HepG2 (cell line): ENCODE measurements around the gene RANBP2. TPM values are rescaled to one million over a fixed set of nuclear protein-coding genes. Genes with fewer than 3 reads are reported as not detected.

Experiments used
- CAMTA2 ChIP-seq: sonication (generic); formaldehyde crosslinking; IDR thresholded peaks from 2 replicates; pipeline ENCODE4 v1.4.0; 2020; ENCODE audit warnings: mild to moderate bottlenecking, missing genetic modification reagents, borderline replicate concordance
- CBFB ChIP-seq: sonication (generic); formaldehyde crosslinking; IDR thresholded peaks from 2 replicates; pipeline ENCODE4 v1.4.0; 2020; ENCODE audit warnings: missing genetic modification reagents
- HMG20B ChIP-seq: conservative IDR thresholded peaks from 2 replicates; pipeline ENCODE4 v1.6.1; 2016; ENCODE audit warnings: missing genetic modification reagents, missing compliant biosample characterization
- MTF1 ChIP-seq: sonication (generic); formaldehyde crosslinking; IDR thresholded peaks from 2 replicates; pipeline ENCODE4 v1.5.0; 2020; ENCODE audit warnings: missing genetic modification reagents
- SMYD3 ChIP-seq: sonication (generic); formaldehyde crosslinking; IDR thresholded peaks from 2 replicates; pipeline ENCODE4 v1.8.1; 2023; ENCODE audit warnings: mild to moderate bottlenecking, missing genetic modification reagents
- SNRNP70 ChIP-seq: fragments of 200-400 bp; formaldehyde crosslinking; IDR thresholded peaks from 2 replicates; pipeline ENCODE4 v1.6.1; 2017; ENCODE audit warnings: mild to moderate bottlenecking, low read depth, low read length, moderate library complexity
- YEATS4 ChIP-seq: sonication (generic); formaldehyde crosslinking; IDR thresholded peaks from 2 replicates; pipeline ENCODE4 v1.4.0; 2020; ENCODE audit warnings: missing genetic modification reagents, borderline replicate concordance
- ZNF335 ChIP-seq: sonication (generic); formaldehyde crosslinking; IDR thresholded peaks from 2 replicates; pipeline ENCODE4 v1.4.0; 2020; ENCODE audit warnings: missing genetic modification reagents
- ZNF589 ChIP-seq: sonication (generic); formaldehyde crosslinking; conservative IDR thresholded peaks from 2 replicates; pipeline ENCODE4 v1.8.0; 2022; ENCODE audit warnings: mild to moderate bottlenecking, moderate library complexity, missing genetic modification reagents
- ZNF724P ChIP-seq: sonication (generic); formaldehyde crosslinking; IDR thresholded peaks from 2 replicates; pipeline ENCODE4 v1.8.0; 2022; ENCODE audit warnings: missing genetic modification reagents, borderline replicate concordance
- polyA plus RNA-seq, 8 experiments: library from polyadenylated mRNA; depleted of rRNA in 3 of 8; stranded (reverse) in 7 of 8; unstranded in 1 of 8; fragments of >200 nt; fragmentation: Illumina TruSeq in 4 of 8; extraction: Trizol in 4 of 8; gene quantifications; 2 replicates each; pipeline versions ENCODE4 v1.2.1 to v1.2.3, GENCODE V29; 2011 to 2016; ENCODE audit warnings: low read depth in 4 of 8, missing spikeins in 1 of 8, mixed read lengths in 1 of 8; ENCODE audit not compliant: insufficient read depth in 1 of 8
- total RNA-seq, 5 experiments: library from RNA; depleted of rRNA; stranded (reverse); fragments of >200 nt; fragmentation: Illumina TruSeq; extraction: Trizol; gene quantifications; 2 replicates each; pipeline ENCODE4 v1.2.3, GENCODE V29; 2016; ENCODE audit warnings: low read depth in 1 of 5
- TF ChIP-seq, protein P1 (sequence below): sonication (generic); formaldehyde crosslinking; IDR thresholded peaks from 2 replicates; pipeline ENCODE4 v1.5.1; 2020; ENCODE audit warnings: missing genetic modification reagents, mild to moderate bottlenecking, borderline replicate concordance
- TF ChIP-seq, protein P2 (sequence below): sonication (generic); formaldehyde crosslinking; IDR thresholded peaks from 2 replicates; pipeline ENCODE4 v1.5.0; 2020; ENCODE audit warnings: mild to moderate bottlenecking, missing genetic modification reagents, borderline replicate concordance
- TF ChIP-seq, protein P3 (sequence below): fragments of 450-650 bp; IDR thresholded peaks from 2 replicates; pipeline ENCODE4 v1.6.1; 2017
- TF ChIP-seq, protein P4 (sequence below): sonication (generic); formaldehyde crosslinking; IDR thresholded peaks from 2 replicates; pipeline ENCODE4 v1.4.0; 2020; ENCODE audit warnings: mild to moderate bottlenecking, low read depth, missing genetic modification reagents

Gene RANBP2
- total and polyA plus RNA-seq, 2 of the 13 experiments (the other 11 are each of a cell fraction or from before 2014, with no cell fraction given) = 12.2 to 87.0 TPM

DNA sequence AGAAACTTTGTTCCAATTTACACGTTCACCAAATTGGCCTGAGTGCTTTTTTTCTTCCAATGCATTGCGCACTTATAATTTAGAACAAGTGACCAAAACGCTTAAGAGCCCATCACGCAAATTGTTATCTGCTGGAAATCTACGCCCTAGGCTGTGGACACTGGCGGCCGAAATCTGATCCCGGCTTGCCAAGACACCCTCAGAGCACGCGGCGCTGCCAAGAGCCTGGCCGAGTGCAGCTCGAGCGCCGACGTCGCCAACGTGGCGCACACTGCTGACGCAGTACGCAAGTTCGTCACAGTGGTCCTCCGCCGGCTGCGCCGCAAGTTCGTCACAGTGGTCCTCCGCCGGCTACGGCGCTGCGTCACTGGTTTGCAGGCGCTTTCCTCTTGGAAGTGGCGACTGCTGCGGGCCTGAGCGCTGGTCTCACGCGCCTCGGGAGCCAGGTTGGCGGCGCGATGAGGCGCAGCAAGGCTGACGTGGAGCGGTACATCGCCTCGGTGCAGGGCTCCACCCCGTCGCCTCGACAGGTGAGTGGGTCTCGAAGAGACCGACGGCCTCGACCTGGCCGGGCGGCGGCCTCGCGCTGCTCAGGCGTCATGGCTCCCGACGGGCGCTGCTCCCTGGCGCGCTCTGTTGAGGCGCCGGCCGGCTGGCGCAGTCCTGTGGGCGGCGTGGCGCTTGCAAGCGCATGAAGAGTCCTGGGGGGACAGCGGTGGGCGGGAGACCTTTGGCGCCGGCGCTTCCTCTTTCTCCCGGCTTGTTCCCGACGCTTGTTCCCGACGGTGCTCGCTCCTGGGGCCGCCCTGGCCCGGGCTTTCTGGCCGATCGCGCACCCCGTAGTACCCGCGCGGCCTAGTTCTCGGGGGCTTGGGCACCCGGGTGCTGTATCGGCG, at the start of gene RANBP2 (continued):
- TF ChIP-seq, protein P1, sequence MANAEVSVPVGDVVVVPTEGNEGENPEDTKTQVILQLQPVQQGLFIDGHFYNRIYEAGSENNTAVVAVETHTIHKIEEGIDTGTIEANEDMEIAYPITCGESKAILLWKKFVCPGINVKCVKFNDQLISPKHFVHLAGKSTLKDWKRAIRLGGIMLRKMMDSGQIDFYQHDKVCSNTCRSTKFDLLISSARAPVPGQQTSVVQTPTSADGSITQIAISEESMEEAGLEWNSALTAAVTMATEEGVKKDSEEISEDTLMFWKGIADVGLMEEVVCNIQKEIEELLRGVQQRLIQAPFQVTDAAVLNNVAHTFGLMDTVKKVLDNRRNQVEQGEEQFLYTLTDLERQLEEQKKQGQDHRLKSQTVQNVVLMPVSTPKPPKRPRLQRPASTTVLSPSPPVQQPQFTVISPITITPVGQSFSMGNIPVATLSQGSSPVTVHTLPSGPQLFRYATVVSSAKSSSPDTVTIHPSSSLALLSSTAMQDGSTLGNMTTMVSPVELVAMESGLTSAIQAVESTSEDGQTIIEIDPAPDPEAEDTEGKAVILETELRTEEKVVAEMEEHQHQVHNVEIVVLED (CRISPR knock-in tag) = peak; percentile 100
- TF ChIP-seq MTF1 (CRISPR knock-in tag) (peak; percentile 91), SNRNP70 (no peak), CBFB (peak; percentile 97), HMG20B (peak; percentile 54; the same call in 1 of the 2 replicates), YEATS4 (CRISPR knock-in tag) (peak; percentile 100), ZNF589 (CRISPR knock-in tag) (peak; percentile 89), SMYD3 (CRISPR knock-in tag) (peak; percentile 99), ZNF724P (peak; percentile 96), CAMTA2 (CRISPR knock-in tag) (no peak; the same call in 1 of the 2 replicates), ZNF335 (CRISPR knock-in tag) (peak; percentile 98)
- TF ChIP-seq, protein P2, sequence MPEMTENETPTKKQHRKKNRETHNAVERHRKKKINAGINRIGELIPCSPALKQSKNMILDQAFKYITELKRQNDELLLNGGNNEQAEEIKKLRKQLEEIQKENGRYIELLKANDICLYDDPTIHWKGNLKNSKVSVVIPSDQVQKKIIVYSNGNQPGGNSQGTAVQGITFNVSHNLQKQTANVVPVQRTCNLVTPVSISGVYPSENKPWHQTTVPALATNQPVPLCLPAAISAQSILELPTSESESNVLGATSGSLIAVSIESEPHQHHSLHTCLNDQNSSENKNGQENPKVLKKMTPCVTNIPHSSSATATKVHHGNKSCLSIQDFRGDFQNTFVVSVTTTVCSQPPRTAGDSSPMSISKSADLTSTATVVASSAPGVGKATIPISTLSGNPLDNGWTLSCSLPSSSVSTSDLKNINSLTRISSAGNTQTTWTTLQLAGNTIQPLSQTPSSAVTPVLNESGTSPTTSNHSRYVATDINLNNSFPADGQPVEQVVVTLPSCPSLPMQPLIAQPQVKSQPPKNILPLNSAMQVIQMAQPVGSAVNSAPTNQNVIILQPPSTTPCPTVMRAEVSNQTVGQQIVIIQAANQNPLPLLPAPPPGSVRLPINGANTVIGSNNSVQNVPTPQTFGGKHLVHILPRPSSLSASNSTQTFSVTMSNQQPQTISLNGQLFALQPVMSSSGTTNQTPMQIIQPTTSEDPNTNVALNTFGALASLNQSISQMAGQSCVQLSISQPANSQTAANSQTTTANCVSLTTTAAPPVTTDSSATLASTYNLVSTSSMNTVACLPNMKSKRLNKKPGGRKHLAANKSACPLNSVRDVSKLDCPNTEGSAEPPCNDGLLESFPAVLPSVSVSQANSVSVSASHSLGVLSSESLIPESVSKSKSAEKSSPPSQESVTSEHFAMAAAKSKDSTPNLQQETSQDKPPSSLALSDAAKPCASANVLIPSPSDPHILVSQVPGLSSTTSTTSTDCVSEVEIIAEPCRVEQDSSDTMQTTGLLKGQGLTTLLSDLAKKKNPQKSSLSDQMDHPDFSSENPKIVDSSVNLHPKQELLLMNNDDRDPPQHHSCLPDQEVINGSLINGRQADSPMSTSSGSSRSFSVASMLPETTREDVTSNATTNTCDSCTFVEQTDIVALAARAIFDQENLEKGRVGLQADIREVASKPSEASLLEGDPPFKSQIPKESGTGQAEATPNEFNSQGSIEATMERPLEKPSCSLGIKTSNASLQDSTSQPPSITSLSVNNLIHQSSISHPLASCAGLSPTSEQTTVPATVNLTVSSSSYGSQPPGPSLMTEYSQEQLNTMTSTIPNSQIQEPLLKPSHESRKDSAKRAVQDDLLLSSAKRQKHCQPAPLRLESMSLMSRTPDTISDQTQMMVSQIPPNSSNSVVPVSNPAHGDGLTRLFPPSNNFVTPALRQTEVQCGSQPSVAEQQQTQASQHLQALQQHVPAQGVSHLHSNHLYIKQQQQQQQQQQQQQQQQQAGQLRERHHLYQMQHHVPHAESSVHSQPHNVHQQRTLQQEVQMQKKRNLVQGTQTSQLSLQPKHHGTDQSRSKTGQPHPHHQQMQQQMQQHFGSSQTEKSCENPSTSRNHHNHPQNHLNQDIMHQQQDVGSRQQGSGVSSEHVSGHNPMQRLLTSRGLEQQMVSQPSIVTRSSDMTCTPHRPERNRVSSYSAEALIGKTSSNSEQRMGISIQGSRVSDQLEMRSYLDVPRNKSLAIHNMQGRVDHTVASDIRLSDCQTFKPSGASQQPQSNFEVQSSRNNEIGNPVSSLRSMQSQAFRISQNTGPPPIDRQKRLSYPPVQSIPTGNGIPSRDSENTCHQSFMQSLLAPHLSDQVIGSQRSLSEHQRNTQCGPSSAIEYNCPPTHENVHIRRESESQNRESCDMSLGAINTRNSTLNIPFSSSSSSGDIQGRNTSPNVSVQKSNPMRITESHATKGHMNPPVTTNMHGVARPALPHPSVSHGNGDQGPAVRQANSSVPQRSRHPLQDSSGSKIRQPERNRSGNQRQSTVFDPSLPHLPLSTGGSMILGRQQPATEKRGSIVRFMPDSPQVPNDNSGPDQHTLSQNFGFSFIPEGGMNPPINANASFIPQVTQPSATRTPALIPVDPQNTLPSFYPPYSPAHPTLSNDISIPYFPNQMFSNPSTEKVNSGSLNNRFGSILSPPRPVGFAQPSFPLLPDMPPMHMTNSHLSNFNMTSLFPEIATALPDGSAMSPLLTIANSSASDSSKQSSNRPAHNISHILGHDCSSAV (CRISPR knock-in tag) = peak; percentile 89; the same call in 1 of the 2 replicates
- TF ChIP-seq, protein P3, sequence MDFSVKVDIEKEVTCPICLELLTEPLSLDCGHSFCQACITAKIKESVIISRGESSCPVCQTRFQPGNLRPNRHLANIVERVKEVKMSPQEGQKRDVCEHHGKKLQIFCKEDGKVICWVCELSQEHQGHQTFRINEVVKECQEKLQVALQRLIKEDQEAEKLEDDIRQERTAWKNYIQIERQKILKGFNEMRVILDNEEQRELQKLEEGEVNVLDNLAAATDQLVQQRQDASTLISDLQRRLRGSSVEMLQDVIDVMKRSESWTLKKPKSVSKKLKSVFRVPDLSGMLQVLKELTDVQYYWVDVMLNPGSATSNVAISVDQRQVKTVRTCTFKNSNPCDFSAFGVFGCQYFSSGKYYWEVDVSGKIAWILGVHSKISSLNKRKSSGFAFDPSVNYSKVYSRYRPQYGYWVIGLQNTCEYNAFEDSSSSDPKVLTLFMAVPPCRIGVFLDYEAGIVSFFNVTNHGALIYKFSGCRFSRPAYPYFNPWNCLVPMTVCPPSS = no peak
- TF ChIP-seq, protein P4, sequence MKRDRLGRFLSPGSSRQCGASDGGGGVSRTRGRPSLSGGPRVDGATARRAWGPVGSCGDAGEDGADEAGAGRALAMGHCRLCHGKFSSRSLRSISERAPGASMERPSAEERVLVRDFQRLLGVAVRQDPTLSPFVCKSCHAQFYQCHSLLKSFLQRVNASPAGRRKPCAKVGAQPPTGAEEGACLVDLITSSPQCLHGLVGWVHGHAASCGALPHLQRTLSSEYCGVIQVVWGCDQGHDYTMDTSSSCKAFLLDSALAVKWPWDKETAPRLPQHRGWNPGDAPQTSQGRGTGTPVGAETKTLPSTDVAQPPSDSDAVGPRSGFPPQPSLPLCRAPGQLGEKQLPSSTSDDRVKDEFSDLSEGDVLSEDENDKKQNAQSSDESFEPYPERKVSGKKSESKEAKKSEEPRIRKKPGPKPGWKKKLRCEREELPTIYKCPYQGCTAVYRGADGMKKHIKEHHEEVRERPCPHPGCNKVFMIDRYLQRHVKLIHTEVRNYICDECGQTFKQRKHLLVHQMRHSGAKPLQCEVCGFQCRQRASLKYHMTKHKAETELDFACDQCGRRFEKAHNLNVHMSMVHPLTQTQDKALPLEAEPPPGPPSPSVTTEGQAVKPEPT = peak; percentile 95
